HG02610 (cell line): ENCODE data around the gene RBP5.

Experiments
- ATAC-seq: cut with Tn5 transposase; IDR thresholded peaks from one replicate; pipeline ENCODE4 v1.9.1; 2021; ENCODE audit warnings: mild to moderate bottlenecking, moderate library complexity; ENCODE audit not compliant: unreplicated experiment

The RBP5 gene

DNA sequence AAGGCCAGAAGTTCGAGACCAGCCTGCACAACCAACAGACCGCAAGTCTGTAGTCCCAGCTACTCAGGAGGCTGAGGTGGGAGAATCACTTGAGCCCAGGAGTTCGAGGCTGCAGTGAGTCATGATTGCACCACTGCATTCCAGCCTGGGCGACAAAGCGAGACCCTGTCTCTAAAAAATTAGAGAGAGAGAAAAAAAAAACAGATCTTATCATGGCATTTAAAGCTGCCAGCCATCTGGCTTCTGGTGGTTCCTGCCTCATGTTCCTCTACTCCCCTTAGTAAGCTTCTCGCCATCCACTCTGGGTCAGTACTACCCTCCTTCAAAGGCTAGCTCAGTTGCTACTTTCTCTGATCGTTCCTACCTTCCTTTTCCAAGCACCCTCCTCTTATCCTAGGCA is 17.5 kb upstream of the RBP5 start:
- no peak for ATAC-seq

DNA sequence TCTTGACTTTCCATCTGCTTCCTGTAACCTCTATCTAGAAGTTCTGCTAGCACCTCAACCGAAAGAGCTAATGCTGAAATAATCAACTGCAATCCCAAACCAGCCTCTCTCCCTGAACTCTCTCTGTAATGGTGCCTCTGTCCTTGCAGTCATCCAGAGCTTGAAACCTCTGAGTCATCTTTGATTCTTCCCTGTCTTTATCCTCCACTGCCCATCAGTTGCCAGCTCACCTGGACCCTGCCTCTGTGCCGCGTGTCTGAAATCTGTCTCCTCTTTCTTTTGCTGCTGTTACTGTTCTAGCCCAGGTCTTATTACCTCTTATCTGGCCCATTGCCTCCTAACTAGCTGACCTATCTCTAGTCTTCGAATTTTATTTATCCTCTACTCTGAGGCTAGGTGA is 17.0 kb upstream of the RBP5 start:
- no peak for ATAC-seq

DNA sequence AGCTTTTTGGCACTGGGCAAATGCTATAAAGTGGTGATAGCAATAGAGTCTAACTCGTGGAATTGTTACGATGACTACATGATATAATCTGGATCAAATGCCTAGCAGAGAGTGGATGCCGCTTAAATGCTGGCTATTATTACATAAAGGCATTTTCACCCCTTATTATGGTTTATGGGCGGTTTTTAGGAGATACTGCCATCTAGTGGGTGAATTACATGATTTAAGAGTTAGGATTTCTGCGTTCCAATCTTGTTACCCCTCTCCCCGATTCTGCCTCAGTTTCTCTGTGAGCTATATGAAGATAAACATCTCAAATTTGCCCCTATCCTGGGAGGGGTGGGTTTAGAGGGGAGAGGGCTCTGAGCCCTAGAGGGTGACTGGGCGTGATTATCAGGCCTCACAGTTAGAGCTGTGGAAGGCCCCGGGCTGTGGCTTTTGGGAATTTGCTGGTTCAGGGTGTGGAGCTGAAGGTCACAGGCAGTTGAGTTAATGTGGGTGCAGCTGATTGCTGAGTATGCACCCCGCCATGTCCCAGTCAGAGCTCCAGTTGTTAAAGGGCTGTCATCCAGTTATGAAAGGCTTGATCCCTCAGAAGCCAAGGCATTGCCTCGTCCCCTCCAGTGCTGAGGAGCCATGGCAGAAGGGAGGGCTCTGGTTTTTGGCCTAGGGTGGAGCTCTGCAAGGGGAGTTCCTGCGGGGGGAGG is 15.9 kb upstream of the RBP5 start:
- ATAC-seq = no peak

DNA sequence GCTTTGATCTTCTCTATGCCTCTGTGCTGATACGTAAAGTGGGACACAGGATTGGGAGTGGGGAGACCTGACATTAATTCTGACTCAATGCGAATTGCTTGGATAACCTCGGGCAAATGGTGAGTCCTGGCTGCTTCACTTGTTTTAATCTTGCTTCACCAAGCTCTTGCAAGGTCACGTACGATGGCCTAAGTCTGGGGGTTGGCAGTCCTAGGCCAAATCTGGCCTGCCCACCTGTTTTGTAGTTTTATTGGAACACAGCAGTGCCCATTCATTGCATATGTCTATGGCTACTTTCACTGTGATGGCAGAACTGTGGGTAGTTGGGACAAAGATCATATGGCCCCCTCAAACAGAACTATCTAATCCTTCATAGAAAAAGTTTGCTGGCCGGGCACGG is 14.9 kb upstream of the RBP5 start:
- no peak for ATAC-seq

GRCh38 chr12:7142809-7143465 is 14.2 kb upstream of the RBP5 start:
- no peak for ATAC-seq

DNA sequence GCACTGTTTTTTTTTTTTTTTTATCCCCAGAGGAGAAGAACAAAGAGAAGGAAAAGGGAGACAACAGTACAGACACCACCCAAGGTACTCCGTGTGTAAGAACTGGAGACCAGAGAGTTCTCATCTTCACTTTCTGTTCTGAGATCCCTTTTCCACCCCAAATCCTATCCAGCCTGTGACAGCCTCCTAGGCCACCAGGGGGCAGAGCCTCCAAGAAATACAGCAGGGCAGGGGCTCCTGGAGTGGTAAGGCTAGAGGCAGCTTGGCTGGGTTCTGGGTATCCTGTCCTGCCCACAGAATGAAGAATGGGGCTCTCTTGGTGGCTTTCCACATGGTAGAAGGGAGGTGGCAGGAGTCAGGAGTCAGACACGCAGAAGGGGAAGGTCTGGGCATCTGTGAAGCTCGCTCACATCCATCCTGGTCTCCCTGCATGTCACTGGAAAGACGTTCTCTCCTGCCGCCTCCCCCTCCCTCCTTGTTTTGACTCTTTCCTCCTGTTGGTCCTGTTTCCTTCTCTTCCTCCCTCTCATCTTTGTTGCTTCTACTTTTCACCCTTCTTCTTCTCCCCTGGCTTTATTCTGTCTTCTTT is 13.5 kb upstream of the RBP5 start:
- ATAC-seq = no peak

DNA sequence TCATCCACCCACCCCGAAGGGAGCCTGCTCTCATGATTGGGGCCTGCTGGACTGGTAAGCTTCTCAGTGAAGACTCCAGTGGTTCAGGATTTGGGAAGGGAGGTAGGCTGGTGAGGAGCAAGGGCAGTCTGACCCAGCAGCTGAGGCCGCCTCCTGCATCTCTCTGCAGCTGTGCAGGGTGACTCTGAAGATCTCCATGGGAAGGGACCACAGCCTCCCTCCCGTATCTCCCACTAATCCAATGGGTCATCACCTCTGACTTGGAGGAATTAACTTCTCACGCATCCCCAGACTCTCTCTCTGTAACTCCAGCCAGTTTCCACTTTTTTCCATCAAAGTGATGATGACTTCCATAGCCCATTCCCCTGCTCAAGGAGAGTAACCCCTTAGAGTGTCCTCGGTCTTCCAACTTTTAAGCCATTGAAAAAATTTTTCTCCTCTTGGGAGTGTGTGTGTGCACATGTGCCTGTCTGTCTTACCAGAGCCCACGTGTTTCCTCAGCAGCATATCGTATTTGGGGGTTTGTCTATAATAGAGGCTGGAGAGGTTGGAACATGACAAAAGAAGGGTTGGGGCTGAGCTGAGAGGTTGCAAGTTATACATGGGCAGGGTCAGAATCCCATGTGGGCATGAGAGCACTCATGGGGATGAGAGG is 12.8 kb upstream of the RBP5 start:
- ATAC-seq = no peak

- ATAC-seq = no peak
Measured at GRCh38 chr12:7139200-7139599, 10.5 kb upstream of the RBP5 start.

DNA sequence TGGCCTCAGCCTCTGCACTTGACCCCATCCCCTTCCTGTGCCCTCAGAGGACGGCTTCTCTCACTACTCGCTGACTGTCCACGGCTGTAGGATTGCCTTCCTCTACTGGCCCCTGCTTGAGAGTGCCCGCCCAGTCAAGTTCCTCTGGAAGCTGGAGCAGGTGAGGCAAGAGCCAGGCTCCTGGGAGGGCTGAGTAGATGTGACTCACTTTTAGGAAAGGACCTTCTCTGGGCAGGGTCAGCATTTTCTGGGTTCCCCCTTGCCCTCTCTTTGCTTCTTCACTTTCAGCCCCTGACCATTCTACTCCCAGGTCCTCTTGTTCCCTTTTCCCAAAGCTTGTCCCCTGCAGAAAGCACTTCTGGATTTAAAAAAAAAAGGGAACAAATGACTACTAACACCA is 9.2 kb upstream of the RBP5 start:
- ATAC-seq = no peak

DNA sequence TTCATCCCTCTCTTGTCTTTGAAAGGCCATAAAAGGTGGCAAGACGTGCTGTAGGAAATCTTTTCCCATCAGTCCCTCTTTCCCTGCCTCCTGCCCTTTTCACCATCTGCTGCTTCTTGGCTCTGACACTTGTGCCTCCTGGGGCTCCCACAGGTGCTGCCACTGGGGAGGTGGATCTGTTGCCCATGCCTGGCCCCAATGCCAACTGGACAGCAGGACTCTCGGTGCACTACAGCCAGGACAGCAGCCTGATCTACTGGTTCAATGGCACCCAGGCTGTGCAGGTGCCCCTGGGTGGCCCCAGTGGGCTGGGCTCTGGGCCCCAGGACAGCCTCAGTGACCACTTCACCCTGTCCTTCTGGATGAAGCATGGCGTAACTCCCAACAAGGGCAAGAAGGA is 8.0 kb upstream of the RBP5 start:
- ATAC-seq = no peak

GRCh38 chr12:7136071-7136470 is 7.4 kb upstream of the RBP5 start:
- no peak for ATAC-seq

- ATAC-seq = no peak
Measured at GRCh38 chr12:7134396-7135166, 5.9 kb upstream of the RBP5 start.

- no peak for ATAC-seq
Measured at GRCh38 chr12:7131502-7131866, 2.8 kb upstream of the RBP5 start.

DNA sequence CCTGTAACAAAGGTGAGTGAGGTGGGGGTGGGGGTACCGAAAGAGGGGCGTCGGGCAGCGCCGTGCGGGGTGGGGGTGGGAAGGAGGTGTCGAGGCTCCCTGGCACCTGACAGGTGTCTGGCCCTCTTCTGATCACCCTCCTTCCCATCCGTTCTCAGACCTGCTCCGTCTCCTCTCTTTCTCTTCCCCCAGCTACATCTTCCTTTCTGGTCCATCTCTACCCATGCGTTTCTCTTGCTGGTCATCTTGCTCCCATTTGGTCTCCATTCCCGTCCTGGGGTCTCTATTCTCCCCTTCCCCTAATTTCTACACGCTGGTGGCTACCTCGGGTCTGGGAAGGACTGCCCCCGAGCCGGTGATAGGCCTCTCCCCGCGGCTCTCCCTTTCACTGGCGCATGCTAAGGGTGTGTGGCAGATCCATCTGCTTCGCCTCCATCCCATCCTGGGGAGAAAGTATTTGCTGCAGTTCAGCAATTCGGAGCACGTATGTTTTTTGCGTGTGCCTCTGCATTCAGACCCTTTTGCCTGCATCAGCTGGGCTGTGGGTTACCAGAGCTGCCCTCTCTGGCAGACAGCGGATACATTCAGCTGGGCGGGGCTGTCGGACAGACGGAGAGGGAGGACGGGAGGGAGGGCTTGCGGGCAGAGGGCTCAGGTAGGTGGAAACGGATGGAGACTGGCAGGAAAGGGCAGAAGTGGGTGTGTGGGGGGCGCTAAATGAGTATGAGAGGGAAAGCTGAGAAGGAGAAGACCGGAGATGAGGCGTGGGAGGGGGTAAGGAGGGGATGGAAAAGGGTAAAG is 2.2 kb upstream of the RBP5 start:
- ATAC-seq = no peak

GRCh38 chr12:7129872-7130691 is 1.4 kb upstream of the RBP5 start, which contains the start of gene CLSTN3:
Gene CLSTN3, plus strand, starts transcription at chr12:7130371. Its CDS starts 278 bp downstream, at chr12:7130649.
- peak; percentile 51 for ATAC-seq

DNA sequence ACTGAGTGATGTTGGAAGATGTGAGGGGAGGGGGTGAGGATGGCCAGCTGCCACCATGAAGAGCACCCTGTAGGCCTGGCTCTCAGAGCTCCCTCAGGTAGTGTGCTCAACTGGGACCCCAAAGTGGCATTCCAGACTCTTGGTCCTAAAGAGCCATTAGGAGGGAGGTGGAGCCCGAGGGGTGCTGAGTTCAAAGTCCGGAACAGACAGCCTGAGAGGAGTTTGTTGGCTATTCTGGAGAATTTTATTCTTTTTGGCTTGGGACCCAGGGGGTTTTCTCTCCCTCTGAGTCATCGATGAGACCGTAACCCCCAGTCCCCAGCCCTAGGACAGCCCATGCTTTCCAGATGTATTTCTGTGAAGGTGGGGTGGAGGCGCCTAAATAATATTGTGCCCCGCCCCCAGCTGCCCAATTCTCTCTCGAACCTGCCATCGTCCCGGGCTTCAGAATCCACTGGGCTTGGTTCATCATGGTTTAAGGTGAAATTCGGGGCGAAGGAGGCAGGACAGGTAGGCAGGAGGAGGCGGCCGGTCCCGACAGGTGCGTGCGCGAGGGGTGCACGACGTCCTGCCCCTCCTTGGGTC is 690 bp upstream of the RBP5 start:
- no peak for ATAC-seq

DNA sequence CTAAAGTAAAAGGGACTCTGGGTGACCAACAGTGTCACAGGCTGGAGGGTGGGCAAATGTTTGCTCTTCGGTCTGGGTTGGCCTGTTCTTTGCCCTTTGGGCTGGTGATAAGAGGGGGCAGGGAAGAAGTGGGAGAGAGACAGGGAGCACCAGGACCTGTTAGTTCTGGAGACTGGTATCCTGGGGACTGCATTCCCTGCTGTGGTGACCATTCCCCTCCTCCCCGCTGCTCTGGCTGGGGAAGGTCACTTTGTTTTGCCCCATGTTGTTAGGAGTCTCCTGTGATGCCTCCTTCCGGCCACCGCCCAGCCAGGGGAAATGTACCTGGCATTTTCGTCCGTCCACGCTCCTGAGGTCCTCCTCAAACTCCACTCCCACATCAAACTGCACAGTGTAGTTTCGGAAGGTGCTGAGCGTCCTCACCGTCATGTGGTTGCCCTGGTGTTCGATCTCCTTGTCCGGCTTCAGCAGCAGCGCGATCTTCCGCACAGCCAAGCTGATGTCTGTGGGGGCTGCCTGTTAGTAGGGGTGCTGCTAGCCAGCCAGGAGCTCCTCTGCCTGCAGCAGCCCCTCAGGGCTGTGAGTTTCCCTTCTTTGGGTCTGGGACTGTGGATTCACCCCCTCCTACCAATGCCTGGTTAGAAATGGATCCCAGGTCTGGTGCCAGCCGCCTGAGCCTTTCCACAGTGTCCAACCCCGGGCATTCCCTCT is 618 bp downstream of the RBP5 start:
- ATAC-seq = no peak

- no peak for ATAC-seq
Measured at GRCh38 chr12:7125632-7126227, 3.0 kb downstream of the RBP5 start.
